Measurements from ENCODE around the gene SPATA20.
A peak's percentile ranks its signal among the peaks of the same experiment; 100 is the strongest.

Gene SPATA20

GRCh38 chr17:50547035-50547735 lies at the start of gene SPATA20:
SPATA20 (plus strand) TSS chr17:50547174; CDS start chr17:50547209, 35 bp downstream.
- DNase-seq: peak; percentile 75

DNA sequence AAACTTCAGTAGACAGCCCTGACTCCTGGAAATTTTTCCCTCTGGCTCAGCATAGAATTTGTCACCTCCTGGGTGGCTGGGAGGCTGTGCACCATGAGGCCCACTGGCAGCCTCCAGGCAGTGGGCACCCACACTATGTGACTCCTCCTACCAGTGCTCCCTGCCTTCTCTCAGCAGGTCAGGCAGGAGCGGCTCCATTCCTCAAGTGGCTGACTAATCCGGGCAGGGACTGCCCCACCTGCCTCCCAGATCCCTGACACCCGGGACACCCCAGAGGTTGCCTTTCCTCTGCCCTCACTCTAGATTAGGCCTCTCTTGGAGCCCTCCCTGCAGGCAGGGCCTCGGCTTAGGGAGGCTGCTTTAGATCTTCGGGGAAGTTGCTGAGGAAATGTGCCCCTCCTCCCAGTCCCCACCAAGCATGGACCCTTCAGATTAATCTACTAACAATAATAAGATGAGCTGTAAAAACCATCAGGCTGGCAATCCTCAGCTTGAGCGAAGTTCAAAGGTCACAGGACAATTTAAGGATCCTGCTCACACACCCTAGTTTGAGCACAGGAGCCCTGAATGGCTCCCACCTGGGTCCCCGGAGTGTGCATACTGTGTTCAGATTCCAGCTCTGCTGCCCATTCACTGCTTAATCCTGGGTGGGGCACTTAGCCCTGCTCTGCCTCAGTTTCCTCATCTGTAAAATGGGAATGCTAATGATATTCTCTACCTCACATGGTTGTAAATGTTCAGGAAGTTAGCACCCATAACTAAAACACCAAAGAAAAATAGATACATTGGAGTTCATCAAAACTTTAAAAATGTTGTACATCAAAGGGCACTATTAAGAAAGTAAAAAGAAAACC lies 48.7 kb upstream of the SPATA20 start:
- no peak for DNase-seq

- DNase-seq: no peak
Measured at GRCh38 chr17:50499270-50499669, 47.7 kb upstream of the SPATA20 start.

- no peak for DNase-seq
Measured at GRCh38 chr17:50499721-50500120, 47.3 kb upstream of the SPATA20 start.

- DNase-seq: peak; percentile 20
Measured at GRCh38 chr17:50501054-50501453, 45.9 kb upstream of the SPATA20 start.

- no peak for DNase-seq
Measured at GRCh38 chr17:50502301-50502990, 44.5 kb upstream of the SPATA20 start.

DNA sequence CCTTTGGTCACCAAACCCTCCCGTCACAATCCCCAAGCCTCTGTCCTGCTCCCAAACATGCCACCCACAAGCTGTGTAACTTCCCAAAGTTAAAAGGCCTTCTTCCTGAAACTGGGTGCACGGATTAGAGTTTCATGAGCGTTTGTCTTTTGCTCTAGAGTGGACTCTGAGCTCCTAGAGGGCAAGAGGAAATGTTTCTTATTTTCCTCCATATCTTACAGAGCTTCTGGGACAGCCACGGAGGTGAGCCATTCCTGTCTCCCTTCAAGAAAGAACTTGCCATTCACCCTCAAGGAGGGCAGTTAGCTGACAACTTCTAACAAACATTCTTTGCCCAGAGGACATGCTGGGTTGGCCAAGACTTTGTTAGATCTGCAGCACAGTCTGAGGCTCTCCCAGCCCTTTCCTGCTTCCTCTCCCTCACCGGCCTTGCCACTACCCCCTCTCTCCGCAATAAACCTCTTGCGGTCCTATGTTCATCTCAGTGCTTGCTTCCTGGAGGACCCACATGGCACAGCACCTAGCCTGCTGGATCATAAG lies 41.3 kb upstream of the SPATA20 start:
- DNase-seq: no peak

DNA sequence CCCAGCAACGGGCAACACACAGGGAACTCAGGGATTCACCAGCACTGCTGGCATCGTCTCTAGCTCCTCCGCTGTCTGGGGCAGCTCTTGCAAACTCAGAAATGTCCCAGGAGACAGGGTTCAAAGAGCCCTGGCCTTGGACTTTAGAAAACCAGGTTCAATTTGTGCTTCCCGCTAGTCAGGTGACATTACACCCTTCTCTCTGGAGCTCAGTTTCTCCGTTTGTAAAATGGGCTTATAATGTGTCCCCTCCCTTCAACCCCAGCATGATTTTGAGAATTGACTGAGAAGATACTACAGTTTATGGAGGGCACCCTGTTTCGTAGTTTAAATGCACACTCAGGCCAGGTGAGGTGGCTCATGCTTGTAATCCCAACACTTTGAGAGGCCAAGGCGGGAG lies 40.7 kb upstream of the SPATA20 start:
- DNase-seq: no peak

DNA sequence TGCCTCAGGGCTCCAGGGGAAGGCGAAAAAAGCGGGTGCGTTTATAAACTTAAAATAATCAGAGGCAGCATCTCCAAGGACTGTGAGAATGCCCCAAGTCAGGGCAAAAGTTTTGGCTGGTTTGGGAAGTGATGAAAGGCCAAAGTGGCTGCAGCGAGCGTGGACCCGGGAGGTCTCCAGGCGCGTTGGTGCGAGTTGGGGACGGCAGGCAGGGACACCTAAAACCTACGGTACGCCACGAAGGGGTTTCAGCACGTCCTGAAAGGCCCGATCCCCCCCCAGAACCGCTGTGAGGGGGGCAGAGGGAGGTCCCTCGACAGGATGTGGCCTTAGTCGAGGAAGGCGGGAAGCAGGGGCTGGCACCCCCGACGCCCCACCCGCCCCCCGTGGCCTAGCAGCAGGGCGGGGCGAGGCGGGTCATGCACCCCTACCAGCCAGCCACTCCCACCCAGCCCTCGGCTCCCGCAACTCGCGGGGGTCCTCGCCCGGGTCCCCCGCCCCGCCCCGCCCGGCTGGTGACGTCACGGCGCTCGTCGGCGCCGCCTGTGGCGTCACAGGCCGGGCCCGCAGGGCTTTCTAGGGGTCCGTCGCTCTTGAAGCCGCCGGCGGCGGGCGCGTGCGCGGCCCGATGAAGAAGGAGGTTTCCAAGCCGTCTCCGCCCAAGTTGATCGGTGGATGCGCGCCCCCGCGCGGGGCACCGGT lies 39.0 kb upstream of the SPATA20 start, which contains the start of gene MYCBPAP:
TSS of gene MYCBPAP (plus strand) at position 569 of the 702 bp plus-strand sequence. CDS start 236 bp downstream, outside the sequence.
- no peak for DNase-seq

GRCh38 chr17:50508573-50509460 lies 38.2 kb upstream of the SPATA20 start:
- DNase-seq: peak; percentile 41

DNA sequence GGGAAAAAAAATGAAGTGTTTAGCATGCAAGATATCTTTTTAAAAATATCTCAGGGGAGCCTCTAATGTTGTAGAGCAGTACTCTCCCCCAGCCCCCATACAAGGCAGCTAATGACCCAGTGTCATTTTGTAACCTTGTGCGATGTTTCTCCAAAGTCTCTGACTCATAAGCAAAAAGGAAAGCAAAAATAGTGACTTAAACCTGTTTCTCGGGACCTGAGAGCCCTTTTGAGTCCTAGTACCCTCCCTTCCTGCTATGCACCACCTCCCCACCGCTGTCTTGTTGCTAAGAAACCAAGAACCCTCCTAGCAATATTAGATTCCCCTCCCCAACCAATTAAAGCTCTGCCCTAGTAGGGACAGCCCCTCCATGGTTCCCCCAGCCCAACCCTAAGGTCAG lies 35.9 kb upstream of the SPATA20 start:
- no peak for DNase-seq

- no peak for DNase-seq
Measured at GRCh38 chr17:50513495-50513894, 33.5 kb upstream of the SPATA20 start.

DNA sequence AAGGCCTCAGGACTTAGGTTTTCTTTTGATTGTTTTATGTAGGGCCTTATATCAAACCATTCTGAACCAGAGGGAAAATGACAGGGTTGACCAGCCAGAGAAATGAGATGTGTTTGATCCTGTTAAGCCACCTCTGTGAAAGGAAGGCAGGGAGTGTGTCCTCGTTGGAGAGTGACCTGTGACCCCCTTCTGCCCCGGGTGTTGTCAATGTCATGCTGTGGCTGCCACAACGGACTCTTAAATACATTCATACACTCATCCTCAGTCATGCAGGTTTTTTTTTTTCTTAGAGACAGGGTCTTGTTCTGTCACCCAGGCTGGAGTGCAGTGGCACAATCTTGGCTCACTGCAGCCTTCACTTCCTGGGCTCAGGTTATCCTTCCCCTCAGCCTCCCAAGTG lies 32.6 kb upstream of the SPATA20 start:
- DNase-seq: no peak

- no peak for DNase-seq
Measured at GRCh38 chr17:50514936-50515702, 31.9 kb upstream of the SPATA20 start.

DNA sequence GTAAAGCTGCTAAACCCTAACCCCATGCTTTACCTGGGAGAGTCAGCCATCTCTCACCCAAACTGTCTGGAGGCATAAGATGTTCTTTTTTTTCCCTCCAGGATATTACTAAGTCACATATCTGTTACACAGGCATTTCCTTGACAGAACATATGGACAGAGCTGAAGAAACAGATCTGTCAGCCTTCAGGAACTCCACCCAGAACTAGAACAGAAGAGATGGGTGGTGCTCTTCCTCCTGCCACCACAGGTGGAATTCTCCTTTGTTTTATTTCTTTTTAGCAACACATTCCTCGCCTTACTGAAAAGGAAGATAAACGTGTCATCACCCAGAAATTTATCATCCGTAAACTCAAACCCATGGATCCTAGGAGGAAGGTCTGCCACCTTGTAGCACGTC lies 30.0 kb upstream of the SPATA20 start:
- DNase-seq: no peak

GRCh38 chr17:50517504-50518383 lies 29.2 kb upstream of the SPATA20 start:
- no peak for DNase-seq

GRCh38 chr17:50518384-50519023 lies 28.5 kb upstream of the SPATA20 start:
- DNase-seq: no peak

DNA sequence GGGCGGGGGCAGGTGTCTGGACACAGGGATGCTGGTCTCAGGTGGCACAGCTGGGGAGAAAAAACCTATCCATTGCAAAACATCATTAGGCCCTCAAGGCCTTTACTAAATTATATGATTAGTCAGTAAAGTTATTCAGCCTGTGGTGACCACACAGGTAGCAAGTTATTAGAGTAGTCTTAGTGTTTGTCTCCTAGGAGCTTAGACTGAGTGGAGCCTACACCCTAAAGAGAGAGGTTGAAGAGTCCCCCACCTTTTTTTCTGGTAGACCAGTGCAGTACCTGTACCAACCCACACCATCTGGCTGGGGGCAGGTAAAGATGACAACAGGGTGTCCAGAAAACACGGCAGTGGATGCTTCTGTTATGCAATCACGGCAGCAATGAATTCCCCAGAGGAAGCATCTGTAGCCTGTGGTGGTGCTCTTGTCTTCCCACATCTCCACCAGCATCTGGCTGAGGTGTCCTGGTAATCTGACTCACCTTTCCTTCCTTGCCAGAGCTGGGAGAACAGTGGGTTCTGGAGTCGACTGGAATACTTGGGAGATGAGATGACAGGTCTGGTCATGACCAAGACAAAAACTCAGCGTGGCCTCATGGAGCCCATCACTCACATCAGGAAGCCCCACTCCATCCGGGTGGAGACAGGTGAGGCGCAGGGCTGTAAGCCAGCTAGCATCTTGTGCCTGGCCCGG lies 27.7 kb upstream of the SPATA20 start:
- DNase-seq: no peak

Data from NCI-H526 treated with DMSO at 0.1 percent for 48 hours (cell line).